Muscle of arm (tissue), 12 donors: ENCODE data around the gene TTYH1. TPM values are rescaled to one million over a fixed set of nuclear protein-coding genes. Genes with fewer than 3 reads are reported as not detected.

Experiments used
- DNase-seq: peaks from one replicate; pipeline ENCODE4 v3.0.0-alpha.2; 2013
- polyA plus RNA-seq, 12 donors: library from polyadenylated mRNA; unstranded; fragments of 120-200 nt; gene quantifications; one replicate each; pipeline ENCODE4 v1.2.1, GENCODE V29; 2013; ENCODE audit not compliant: insufficient read length in 12 of 12

TTYH1 gene
- polyA plus RNA-seq, 12 donors = 2.7 to 11.7 (median 3.7) TPM; not detected in 2

DNA sequence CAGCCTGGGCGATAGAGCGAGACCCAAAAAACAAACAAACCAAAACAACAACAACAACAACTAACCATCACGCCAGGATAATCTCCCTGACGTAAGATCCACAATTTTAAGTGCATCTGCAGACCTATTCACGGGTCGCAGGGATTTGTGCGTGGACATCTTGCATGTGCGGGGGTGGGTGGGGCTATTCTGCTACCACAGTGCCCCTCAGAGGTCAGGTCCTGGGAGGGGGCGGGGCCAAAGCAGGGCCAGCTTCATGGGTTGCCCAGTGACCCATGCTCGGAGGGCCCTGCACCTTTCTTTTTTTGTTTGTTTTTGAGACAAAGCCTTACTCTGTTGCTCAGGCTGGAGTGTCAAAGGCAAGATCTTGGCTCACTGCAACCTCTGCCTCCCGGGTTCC is 60.4 kb downstream of the TTYH1 start:
- no peak for DNase-seq

DNA sequence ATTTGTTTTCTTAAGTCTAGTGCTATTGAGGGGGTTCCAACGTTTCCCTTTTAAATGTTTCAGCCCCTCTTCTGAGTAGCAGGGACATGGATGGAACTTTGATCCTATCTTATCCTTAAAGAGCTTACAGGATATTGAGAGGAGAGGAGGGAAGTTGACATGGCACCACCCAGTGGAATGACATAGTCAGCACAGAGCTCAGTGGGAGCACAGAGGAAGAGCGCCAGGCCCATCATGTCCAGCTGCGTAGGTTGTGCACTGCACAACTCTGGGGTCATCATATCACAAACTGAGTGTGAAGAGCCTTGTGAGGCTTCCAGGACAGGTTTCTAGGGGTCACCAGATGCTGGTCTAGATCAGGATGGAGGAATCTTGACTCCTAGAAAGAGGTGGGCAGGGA is 62.4 kb downstream of the TTYH1 start:
- no peak for DNase-seq

DNA sequence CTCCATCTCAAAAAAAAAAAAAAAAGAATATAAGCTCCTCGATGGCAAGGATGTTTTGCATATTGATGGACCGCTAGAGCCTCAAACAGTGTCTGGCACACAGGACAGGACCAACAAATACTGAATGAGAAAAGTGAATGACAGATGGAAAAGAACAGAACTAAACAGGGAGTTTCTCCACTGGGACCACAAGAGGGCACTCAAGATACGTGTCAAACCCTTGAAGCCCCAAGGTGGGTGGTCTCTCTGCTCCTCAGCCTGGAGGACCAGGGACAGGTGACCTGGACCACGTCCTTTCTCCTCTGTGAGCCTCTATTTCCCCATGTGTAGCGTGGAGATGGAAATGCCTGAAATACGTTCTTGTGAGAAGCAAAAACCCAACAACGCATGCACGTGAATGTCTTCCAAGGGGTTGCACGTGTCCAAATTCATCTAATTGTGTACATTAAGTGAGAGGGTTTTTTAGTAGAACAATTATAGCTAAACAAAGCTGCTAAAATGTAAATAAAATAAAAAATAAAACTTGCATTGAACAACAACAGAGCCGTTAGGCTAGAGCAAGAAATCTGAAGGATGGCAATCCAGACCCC is 63.5 kb downstream of the TTYH1 start:
- no peak for DNase-seq

- DNase-seq = no peak
These were observed 64.8 kb downstream of the TTYH1 start for GRCh38 chr19:54480051-54480450.

DNA sequence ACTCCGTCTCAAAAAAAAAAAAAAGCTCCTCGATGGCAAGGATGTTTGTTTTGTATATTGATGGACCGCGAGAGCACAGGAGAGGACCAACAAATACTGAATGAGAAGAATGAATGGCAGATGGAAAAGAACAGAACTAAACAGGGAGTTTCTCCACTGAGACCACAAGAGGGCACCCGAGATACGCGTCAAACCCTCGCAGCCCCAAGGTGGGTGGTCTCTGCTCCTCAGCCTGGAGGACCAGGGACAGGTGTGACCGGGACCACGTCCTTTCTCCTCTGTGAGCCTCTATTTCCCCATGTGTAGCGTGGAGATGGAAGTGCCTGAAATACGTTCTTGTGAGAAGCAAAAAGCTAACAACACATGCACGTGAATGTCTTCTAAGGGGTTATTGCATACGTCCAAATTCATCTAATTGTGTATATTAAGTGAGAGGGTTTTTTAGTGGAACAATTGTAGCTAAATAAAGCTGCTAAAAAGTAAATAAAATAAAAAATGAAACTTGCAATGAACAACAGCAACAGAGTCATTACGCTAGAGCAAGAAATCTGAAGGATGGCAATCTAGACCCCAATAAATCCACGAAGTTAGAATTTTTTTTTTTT is 66.2 kb downstream of the TTYH1 start:
- DNase-seq = peak; percentile 59

DNA sequence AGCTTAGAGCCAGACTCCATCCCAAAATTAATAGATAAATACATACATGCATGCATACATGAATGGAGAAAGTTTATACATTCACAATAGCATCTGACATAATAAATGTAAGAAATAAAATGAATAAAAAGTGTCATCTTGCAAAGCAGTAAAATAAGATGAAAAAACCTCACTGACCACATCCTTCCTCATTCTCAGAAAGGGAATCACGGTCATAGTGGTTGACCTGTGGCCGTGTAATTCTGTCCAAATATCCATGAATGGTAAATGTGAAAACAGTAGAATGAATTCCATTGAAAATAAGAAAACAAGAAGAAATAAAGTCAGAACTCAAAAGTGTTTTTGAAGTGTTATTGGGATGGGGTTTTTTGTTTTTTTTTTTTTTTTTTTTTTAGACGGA is 67.6 kb downstream of the TTYH1 start:
- no peak for DNase-seq

DNA sequence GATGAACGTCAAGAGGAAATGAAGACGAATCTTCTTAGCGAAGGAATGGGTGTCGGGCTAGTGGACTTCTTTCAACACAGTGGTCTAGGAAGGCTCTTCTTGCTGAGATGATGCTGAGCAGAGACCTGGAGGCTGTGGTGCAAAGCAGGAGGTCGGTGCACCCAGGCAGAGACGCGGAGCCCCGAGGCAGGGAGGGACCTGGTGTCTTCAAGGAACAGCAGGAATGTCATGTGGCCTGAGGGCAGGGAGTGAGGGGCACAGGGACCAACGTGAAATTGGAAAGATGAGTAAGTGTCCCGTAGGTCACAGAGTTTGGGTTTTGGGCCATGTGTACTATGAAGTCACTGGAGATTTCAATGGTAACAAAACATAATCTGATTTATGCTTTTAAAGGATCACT is 69.2 kb downstream of the TTYH1 start:
- DNase-seq = no peak

- DNase-seq = no peak
These were observed 70.6 kb downstream of the TTYH1 start for GRCh38 chr19:54485851-54486250.

Other genes starting within 250 kb of the TTYH1 start
- gene TMC4, start 242.3 kb upstream of the TTYH1 start, polyA plus RNA-seq = 10 to 100 TPM in 1 of 12 donors, 1 to 10 TPM in 10, not detected in 1; 1.6 to 35.1 (median 3.5) TPM
- gene MBOAT7, start 225.9 kb upstream of the TTYH1 start, polyA plus RNA-seq = 10 to 100 TPM in 11 of 12 donors, not detected in 1; 17.0 to 85.5 (median 27.2) TPM
- gene TSEN34, start 224.2 kb upstream of the TTYH1 start, polyA plus RNA-seq = 10 to 100 TPM in 11 of 12 donors, not detected in 1; 21.8 to 51.7 (median 29.9) TPM
- gene RPS9, start 214.6 kb upstream of the TTYH1 start, polyA plus RNA-seq = 1,000 to 10,000 TPM; 1,267 to 2,301 (median 1,915) TPM
- gene LILRB3, start 192.5 kb upstream of the TTYH1 start, polyA plus RNA-seq = 1 to 10 TPM in 10 of 12 donors, not detected in 2; 1.2 to 4.1 (median 2.4) TPM
- 1 to 10 TPM in 9 of 12 donors, under 1 TPM in 1, not detected in 2; 0.95 to 2.4 (median 1.7) TPM for gene LILRA6, start 172.7 kb upstream of the TTYH1 start, polyA plus RNA-seq
- 10 to 100 TPM in 2 of 12 donors, 1 to 10 TPM in 9, not detected in 1; 5.5 to 10.6 (median 8.5) TPM for gene LILRB5, start 158.2 kb upstream of the TTYH1 start, polyA plus RNA-seq
- 1 to 10 TPM in 10 of 12 donors, not detected in 2; 1.4 to 3.8 (median 1.8) TPM for gene LILRB2, start 134.4 kb upstream of the TTYH1 start, polyA plus RNA-seq
- gene LILRA5, start 102.3 kb upstream of the TTYH1 start, polyA plus RNA-seq = 1 to 10 TPM in 1 of 12 donors, under 1 TPM in 9, not detected in 2; 0.31 to 1.2 (median 0.57) TPM
- under 1 TPM in 2 of 12 donors, not detected in 10; 0.11 to 0.63 TPM for gene LILRA4, start 76.3 kb upstream of the TTYH1 start, polyA plus RNA-seq
- 10 to 100 TPM in 2 of 12 donors, 1 to 10 TPM in 8, not detected in 2; 5.6 to 14.3 (median 6.7) TPM for gene LAIR1, start 50.5 kb upstream of the TTYH1 start, polyA plus RNA-seq
- gene LENG8, start 33.7 kb downstream of the TTYH1 start, polyA plus RNA-seq = 100 to 1,000 TPM in 5 of 12 donors, 10 to 100 TPM in 7; 54.1 to 332 (median 92.4) TPM
- gene LENG9, start 48.3 kb downstream of the TTYH1 start, polyA plus RNA-seq = 1 to 10 TPM in 9 of 12 donors, under 1 TPM in 1, not detected in 2; 0.75 to 2.7 (median 1.5) TPM
- 10 to 100 TPM in 11 of 12 donors, not detected in 1; 15.8 to 57.2 (median 29.4) TPM for gene CDC42EP5, start 57.8 kb downstream of the TTYH1 start, polyA plus RNA-seq
- 1 to 10 TPM in 2 of 12 donors, under 1 TPM in 3, not detected in 7; 0.21 to 1.9 (median 0.44) TPM for gene LAIR2, start 87.4 kb downstream of the TTYH1 start, polyA plus RNA-seq
- 1 to 10 TPM in 4 of 12 donors, under 1 TPM in 6, not detected in 2; 0.60 to 3.8 (median 0.93) TPM for gene LILRA2, start 158.3 kb downstream of the TTYH1 start, polyA plus RNA-seq
- gene LILRA1, start 178.2 kb downstream of the TTYH1 start, polyA plus RNA-seq = 1 to 10 TPM in 1 of 12 donors, under 1 TPM in 9, not detected in 2; 0.11 to 1.7 (median 0.43) TPM
- gene LILRB1, start 215.0 kb downstream of the TTYH1 start, polyA plus RNA-seq = 1 to 10 TPM in 7 of 12 donors, under 1 TPM in 3, not detected in 2; 0.71 to 3.9 (median 1.1) TPM
- gene LILRB4, start 247.5 kb downstream of the TTYH1 start, polyA plus RNA-seq = 1 to 10 TPM in 5 of 12 donors, under 1 TPM in 5, not detected in 2; 0.49 to 3.2 (median 0.91) TPM